NB4 (cell line): ENCODE data around the gene NINJ1.
"Not testable (repeated sequence)": the region's sequence is repeated elsewhere in the genome, so short reads cannot be mapped to it uniquely, and the experiment has no call there.

ENCODE experiments used
- DNase-seq: peaks from one replicate; pipeline ENCODE4 v3.0.0; 2010; ENCODE audit warnings: low read depth
- H3K4me3 ChIP-seq: one replicate; pipeline ENCODE4 v1.5.1; 2011; ENCODE audit warnings: mild to moderate bottlenecking, low read depth, low read length, moderate library complexity
- MYC ChIP-seq: IDR thresholded peaks from 2 replicates; pipeline ENCODE4 v1.6.1; 2011; ENCODE audit warnings: low read depth, low read length
- POLR2A ChIP-seq: IDR thresholded peaks from 2 replicates; pipeline ENCODE4 v1.6.1; 2011; ENCODE audit warnings: mild to moderate bottlenecking; ENCODE audit not compliant: insufficient read length; ENCODE audit errors: extremely low read depth
- TF ChIP-seq, protein P1 (sequence below): IDR thresholded peaks from 2 replicates; pipeline ENCODE4 v1.6.1; 2011; ENCODE audit warnings: low read depth, low read length
- TF ChIP-seq, protein P2 (sequence below): IDR thresholded peaks from one replicate; pipeline ENCODE4 v1.5.1; 2012; ENCODE audit warnings: low read depth, low read length

The NINJ1 gene

DNA sequence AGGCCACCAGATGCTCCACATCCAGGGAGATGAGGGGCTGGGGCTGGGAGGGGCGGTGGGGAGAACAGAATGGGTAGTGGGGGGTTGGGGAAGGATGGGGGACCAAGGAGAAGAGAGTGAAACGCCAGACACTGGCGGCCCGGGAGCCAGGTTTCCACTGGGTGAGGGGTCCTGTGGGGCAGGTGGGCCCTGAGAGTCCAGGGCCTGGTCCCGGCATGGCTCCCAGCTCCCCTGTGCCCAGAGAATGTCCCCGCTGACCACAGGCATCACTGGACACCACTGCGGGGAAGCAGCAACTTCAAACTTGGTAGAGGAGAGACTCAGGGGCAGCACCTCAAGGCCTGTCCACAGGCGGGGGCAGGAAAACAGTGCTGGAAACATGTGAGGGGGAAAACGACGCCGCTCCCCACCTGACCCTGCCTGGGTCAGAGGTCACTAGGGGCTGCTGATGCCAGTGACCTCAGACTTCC, 13.2 kb downstream of the NINJ1 start:
- TF ChIP-seq, protein P1, sequence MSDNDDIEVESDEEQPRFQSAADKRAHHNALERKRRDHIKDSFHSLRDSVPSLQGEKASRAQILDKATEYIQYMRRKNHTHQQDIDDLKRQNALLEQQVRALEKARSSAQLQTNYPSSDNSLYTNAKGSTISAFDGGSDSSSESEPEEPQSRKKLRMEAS: no peak
- TF ChIP-seq, protein P2, sequence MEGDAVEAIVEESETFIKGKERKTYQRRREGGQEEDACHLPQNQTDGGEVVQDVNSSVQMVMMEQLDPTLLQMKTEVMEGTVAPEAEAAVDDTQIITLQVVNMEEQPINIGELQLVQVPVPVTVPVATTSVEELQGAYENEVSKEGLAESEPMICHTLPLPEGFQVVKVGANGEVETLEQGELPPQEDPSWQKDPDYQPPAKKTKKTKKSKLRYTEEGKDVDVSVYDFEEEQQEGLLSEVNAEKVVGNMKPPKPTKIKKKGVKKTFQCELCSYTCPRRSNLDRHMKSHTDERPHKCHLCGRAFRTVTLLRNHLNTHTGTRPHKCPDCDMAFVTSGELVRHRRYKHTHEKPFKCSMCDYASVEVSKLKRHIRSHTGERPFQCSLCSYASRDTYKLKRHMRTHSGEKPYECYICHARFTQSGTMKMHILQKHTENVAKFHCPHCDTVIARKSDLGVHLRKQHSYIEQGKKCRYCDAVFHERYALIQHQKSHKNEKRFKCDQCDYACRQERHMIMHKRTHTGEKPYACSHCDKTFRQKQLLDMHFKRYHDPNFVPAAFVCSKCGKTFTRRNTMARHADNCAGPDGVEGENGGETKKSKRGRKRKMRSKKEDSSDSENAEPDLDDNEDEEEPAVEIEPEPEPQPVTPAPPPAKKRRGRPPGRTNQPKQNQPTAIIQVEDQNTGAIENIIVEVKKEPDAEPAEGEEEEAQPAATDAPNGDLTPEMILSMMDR: no peak
- no peak overlapping the region for H3K4me3 ChIP-seq
- DNase-seq: no peak

DNA sequence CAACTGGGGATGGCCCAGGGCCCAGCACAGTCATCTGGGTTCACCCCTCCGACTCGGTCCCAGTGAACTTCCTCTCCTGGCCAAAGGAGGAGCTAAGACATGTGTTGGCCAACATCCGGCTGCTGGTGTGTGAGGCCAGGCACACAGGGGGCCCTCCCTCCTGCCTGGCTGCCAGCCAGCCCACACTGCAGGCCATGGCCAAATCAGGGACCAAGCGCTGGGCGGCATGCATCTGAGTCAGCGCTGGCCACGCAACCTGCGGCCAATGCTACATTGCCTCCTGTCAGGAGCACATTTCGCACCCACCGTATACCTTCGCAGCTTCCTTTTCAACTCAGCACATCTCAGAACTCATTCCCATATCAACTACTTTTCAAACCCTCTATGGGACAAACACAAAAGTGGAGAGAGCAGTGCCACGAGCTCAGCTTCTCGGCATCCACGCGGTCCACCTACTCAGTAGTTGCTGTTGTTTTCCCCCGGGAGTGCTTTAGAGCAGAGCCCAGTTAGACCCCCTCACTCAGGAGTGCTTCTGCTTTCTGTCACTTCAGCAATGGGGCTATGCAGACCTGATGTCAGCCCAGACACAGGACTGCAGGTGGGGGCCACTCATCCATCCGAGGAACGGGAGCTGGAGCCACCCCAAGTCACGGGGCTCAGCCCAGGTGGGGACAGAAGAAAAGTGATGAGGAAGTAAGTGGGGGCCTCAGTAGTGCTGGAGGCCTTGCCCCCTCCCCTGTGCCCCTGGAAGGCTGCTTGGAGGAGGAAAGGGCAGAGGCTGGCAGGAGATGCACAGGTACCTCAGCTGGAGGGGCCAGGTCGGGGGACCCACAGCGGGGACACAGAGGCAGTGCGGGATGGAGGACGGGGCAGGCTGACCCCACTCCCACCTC, 13.9 kb downstream of the NINJ1 start:
- peak; percentile 98 for DNase-seq
- TF ChIP-seq, protein P2: peak; percentile 15
- TF ChIP-seq POLR2A (no peak), MYC (peak; percentile 60)
- TF ChIP-seq, protein P1: peak; percentile 81; the same call in 1 of the 2 replicates
- H3K4me3 ChIP-seq: peak overlapping the region; percentile 23

DNA sequence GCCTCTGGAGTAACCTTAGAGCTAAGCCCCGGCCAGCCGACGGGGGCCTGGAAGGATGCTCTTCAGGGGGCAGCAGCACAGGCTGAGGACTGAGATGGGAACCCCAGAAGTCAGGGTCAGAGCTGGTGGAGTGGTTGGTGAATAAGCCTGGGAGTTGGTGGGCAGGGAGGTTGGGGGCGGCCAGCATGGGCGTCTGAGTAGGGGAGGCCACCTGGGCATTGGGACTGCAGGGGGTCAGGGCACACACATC, 14.4 kb downstream of the NINJ1 start:
- TF ChIP-seq MYC (no peak), POLR2A (no peak)
- TF ChIP-seq, protein P1: no peak
- TF ChIP-seq, protein P2: no peak
- H3K4me3 ChIP-seq: no peak overlapping the region
- no peak for DNase-seq

DNA sequence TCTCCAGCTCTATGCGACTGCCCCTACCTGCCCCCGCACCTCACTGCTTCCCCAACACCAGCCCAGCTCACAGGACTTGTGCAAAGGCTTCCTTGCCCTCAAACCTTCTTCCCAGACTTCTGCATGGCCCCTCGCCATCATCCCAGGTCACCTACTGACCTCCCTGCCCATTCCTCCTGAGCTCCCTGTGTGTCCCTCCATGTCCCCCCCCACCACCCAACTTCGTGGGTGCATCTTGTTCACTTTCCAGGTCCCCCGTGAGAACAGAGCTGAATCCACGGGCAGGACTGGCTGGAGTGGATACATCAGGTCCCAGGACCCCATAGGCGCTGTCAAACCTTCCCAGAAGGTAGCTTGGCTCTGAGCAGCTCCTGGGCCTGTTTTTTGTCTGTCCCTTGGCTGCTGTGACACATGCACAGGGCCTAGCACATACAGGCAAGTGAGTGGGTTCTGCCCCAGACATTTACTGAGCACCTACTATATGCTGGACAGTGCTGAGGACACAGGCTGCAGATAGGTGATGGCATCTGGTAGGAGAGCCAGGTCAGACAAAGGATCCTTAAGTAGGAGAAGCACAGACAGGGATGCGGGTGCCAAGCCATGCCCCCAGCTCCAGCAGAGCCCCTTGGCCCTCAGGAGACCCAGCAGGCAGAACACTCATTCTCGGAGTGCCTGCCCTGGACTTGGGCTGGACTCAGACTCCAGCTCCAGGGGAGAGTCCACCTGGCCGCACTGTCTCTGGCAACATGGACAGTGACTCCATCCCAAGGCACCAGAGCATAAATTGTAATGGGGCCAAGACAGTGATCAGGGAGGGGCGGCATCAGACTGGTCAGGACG, 15.0 kb downstream of the NINJ1 start:
- DNase-seq: peak; percentile 6
- no peak overlapping the region for H3K4me3 ChIP-seq
- TF ChIP-seq, protein P2: no peak
- TF ChIP-seq, protein P1: no peak
- no peak for TF ChIP-seq POLR2A

DNA sequence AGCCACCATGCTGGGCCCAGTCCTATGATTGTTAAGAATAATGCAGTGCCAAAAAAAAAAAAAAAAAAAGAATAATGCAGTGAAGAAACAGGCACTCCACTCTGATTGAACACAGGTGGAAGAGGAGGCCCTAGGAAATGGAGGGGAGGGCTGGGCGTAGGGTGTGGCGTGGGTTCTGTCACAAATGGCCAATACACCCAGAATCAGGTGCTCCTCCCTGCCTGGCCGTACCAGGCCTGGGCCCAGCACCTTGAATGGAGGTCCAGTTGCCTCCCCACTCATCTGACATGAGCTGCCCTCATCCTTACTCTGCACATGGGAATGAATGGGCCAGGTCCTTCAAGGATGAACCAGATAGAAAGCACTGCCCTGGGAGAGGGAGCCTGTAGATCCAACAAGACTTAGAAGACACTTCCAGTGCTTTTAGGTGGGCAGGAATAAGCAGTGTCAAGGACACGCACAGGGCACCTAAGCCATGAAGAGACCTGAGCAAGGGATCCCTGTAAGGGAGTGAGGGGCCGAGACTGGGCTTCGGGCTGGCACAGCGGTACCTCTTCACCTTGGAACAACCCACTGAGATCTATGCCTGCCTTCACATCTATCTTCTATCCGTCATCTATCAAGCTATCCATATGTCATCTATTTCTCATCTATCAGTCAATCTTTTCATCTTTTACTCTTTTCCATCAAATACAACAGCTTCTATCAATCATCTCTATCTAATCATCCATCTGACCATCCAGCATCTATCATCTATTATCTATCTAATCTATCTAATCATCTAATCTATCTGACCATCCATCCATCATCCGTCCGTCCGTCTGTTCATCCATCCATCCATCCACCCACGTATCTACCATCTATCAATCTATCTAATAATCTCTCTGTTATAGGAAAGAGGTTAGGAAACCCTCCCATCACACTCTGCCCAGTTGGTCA, 15.9 kb downstream of the NINJ1 start:
- no peak overlapping the region for H3K4me3 ChIP-seq
- no peak for DNase-seq
- TF ChIP-seq, protein P2: no peak
- TF ChIP-seq POLR2A: no peak

DNA sequence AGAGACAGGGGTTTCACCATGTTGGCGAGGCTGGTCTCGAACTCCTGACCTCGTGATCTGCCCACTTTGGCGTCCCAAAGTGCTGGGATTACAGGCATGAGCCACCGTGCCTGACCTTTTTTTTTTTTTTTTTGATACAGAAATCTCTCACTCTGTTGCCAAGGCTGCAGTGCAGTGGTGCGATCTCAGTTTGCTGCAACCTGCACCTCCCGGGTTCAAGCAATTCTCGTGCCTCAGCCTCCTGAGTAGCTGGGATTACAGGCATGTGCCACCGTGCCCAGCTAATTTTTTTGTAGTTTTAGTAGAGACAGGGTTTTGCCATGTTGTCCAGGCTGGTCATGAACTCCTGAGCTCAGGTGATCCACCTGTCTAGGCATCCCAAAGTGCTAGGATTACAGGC, 16.5 kb downstream of the NINJ1 start:
- H3K4me3 ChIP-seq, DNase-seq: not testable (repeated sequence)
